T1000 (cell line): Measurements from ENCODE around the gene CLDN34.

ENCODE experiments used
- DNase-seq: peaks from one replicate; lab custom pipeline; 2025; ENCODE audit warnings: mixed read lengths; lab: John Stamatoyannopoulos, UW

The CLDN34 gene

DNA sequence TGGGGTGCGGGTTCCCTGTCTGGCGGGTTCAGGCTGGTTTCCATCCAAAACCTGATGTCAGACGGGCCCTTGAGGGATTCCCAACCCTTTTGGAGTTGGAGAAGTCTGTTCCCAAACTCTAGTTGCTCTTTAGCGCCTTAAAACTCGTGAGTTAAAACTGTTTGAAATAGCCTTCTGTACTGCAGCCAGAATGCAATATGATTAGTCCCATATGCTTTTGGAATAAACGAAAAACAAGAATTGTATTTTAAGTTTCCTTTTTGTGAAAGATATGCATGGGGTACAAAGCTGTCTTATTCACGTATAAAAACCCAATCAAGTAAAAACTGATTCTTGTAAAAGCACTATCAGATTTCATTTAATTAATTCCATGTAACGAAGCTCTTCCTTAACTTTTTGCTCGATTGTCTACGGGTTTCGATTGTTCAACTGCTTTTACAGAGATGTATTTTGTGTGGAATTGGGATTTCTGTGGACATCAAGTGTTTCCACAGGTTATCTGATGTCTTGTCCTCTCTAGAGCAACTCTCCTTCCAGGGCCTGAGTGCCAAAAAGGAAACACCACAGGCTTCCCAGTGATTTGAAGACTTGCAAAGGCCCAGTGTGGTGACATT, 49.5 kb downstream of the CLDN34 start:
- DNase-seq, result no peak

DNA sequence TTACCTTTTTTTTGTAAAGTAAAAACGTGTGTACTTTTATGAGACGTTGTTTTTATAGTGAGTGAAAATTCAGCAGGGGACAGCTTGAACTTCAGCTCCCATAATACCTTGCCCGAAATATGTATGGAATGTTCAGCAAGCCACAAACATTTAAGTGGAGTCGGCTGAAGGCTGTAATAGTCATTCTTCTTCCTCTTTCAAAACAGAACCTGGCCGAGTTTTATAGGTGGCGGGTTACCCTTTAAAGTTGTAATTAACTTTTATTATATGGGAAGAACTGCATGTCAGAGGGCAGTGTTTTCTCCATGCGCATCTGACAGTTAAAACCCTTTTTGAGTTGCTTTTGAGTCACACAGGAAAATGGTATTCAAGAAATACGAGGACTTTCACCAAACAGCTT, 50.7 kb downstream of the CLDN34 start:
- no peak for DNase-seq
